Sciatic nerve (tissue), 2 donors: ENCODE results near the gene PTPRH. TPM values are rescaled to one million over a fixed set of nuclear protein-coding genes. Genes with fewer than 3 reads are reported as not detected.

Source experiments
- ATAC-seq: fragments of 200-7000 bp; cut with Tn5 transposase; one replicate; pipeline ENCODE4 v1.9.1; 2020; ENCODE audit warnings: mild to moderate bottlenecking, moderate library complexity
- DNase-seq: peaks from one replicate; pipeline ENCODE4 v3.0.0-alpha.2; 2020; ENCODE audit warnings: low spot score
- intact Hi-C: fragments of 100-400 bp; cut with DNase I; formaldehyde crosslinking; loops from one replicate; pipeline ENCODE4 v1.14.2; 2022
- total RNA-seq: library from RNA; stranded (reverse); fragmentation: NEBNext Ultra II Directional; extraction: Animal tissue kit (Norgen Biotek cat#: 25700); gene quantifications from one replicate; pipeline ENCODE4 v1.2.1, GENCODE V29; 2021
- donor health status: DM: no; HTN: no; CAD: no.
- donor health status: DM: no; HTN: no; CAD: no.

PTPRH gene, protein sequence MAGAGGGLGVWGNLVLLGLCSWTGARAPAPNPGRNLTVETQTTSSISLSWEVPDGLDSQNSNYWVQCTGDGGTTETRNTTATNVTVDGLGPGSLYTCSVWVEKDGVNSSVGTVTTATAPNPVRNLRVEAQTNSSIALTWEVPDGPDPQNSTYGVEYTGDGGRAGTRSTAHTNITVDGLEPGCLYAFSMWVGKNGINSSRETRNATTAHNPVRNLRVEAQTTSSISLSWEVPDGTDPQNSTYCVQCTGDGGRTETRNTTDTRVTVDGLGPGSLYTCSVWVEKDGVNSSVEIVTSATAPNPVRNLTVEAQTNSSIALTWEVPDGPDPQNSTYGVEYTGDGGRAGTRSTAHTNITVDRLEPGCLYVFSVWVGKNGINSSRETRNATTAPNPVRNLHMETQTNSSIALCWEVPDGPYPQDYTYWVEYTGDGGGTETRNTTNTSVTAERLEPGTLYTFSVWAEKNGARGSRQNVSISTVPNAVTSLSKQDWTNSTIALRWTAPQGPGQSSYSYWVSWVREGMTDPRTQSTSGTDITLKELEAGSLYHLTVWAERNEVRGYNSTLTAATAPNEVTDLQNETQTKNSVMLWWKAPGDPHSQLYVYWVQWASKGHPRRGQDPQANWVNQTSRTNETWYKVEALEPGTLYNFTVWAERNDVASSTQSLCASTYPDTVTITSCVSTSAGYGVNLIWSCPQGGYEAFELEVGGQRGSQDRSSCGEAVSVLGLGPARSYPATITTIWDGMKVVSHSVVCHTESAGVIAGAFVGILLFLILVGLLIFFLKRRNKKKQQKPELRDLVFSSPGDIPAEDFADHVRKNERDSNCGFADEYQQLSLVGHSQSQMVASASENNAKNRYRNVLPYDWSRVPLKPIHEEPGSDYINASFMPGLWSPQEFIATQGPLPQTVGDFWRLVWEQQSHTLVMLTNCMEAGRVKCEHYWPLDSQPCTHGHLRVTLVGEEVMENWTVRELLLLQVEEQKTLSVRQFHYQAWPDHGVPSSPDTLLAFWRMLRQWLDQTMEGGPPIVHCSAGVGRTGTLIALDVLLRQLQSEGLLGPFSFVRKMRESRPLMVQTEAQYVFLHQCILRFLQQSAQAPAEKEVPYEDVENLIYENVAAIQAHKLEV
- 1.5 TPM for total RNA-seq

DNA sequence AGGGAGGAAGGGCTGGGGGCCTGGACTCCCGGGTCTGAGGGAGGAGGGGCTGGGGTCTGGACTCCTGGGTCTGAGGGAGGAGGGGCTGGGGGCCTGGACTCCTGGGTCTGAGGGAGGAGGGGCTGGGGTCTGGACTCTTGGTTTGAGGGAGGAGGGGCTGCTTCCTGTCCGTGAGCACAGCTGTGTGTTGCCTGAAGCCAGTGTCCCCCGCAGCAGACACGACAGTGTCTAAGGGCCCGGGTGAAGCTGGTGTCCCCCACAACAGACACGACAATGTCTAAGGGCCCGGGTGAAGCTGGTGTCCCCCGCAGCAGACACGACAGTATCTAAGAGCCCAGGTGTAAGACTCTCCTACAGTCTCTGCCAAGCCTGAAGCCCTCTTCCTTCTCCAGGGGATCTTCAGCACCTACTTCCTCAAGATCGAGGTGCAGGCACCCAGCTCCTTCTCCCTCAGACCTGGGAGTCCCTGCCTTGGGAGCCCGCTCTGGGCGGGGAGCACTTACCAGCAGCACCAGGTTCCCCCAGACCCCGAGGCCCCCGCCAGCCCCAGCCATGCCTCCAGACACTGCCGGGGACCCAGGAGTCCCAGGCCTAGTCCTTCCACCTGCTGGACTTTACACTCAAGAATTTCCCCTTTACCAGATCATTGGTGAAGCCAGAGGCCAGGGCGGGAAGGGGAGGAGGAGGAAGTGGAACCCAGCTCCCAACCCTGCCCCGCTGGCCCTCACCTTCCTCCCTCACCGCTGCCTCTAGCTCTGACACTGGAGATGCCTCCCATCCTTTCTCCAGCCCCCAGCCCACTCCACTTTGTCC lies at the start of gene PTPRH:
Gene PTPRH, minus strand, starts transcription at position 622 of the 813 bp plus-strand sequence. Its CDS starts 68 bp downstream, at position 554.
- intact Hi-C loops: no loop called here
- ATAC-seq: no peak
- no peak for DNase-seq

DNA sequence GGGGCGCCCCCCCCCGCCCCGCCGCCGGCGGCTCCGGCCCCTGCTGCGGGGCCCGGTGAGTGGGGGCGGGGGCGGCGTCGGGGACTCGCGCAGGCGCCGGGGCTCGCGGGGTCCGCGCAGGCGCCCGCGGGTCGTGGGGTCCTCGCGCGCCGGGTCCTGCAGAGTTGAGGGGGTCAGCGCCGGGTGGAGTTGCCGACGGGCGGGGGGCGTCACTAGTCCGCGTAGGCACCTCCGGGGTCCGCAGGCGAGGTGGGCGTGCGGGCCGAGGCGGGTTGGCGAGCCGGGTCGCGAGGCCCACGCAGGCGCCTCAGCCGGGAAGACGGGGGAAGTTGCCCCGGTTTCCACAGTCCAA lies 49.2 kb upstream of the PTPRH start:
- DNase-seq: no peak
- intact Hi-C loops: loop anchor here (1.0 kb wide), 1 partner anchor 14 kb away; no protein-coding TSS in a partner anchor
- no peak for ATAC-seq

DNA sequence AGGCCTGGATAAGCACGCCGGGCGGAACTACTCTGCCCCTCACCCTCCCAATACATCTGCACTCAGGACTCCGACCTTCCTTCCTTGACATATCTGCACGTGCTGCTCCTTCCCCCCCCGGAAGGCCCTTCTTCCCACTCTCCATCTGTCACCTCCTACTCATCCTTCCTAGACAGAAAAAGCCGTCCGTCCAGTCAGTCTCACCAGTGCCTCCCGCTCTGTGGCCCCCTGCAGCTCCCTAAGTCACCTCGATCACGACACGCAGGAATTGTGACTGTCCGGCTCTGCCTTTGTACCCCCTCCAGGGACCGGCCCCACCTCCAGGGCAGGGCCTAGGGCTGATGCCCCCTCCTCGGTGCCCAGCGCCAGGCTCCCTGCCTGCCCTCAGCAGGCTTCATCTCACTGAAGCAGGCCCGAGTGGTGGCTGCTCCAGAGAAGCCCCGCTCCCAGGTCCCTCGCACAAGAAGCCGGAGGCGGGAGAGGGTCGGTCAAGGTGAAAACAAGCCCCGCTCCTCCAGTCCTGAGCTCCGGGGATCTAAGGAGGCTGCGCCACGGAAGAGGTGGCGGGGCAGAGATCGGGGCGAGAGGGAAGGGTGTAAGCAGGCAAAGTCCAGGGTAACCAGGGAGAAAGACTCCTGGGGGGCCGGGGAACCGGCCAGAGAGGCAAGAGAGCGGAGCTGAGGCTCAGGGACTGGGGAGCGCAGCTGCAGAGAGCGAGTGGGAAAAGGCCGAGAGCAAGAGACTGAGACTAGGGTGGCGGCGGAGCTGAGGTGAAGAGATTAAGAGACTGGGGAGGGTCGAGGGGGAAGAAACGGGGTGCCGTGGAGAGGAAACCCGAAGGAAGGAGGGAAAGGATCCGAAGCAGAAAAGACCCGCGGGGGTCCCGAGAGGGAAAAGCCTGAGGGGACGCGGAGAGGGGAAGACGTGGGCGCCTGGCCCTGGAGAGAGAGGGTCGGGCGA lies 48.4 kb upstream of the PTPRH start:
- intact Hi-C loops: loop anchor here (1.0 kb wide), 1 partner anchor 13 kb away; no protein-coding TSS in a partner anchor
- ATAC-seq (no peak), DNase-seq (no peak)

GRCh38 chr19:55256562-55257460 lies 47.5 kb upstream of the PTPRH start:
- DNase-seq (no peak), ATAC-seq (no peak)
- intact Hi-C loops: no loop called here

DNA sequence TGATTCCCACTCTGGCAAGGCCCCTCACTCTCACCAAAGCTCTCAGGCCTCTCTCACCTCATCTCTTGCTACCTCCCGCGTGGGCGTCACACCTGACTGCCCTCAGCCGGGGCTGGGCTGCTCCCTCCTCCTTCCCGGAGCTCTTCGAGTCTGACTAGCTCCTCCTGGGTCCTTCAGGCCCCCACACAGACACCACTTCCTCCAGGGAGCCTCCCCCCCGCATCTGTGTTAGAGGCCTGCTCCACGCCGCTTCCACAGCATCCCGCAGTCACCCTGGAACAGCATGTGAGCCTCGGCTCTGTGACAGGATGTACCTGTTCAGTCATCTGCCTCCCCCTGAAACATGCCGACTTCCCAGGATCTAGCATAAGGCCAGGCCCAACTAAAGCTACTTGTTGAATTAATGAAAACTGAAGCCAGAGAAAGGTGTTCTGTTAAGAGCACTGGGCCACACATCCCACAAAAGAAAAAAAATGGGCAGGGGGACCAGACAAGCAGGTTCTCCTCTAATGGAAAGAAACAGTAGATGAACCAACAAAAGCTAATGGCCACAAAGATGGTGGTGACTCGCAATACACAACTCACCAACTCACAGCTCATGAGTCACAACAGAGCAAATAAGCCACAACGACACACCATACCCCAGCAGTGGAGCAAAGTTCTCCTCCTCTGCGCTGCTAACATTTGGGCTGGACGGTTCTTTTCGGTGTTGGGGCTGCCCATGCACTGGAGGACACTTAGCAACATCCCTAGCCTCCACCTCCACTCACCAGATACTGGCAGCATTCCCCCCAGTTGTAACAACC lies 46.5 kb upstream of the PTPRH start:
- DNase-seq: no peak
- intact Hi-C loops: no loop called here
- ATAC-seq: no peak

- DNase-seq: no peak
- ATAC-seq: no peak
- intact Hi-C loops: no loop called here
Observed at GRCh38 chr19:55254625-55254977, 45.3 kb upstream of the PTPRH start.

- DNase-seq (no peak), ATAC-seq (no peak)
- intact Hi-C loops: no loop called here
Observed at GRCh38 chr19:55253842-55254624, 44.7 kb upstream of the PTPRH start.

DNA sequence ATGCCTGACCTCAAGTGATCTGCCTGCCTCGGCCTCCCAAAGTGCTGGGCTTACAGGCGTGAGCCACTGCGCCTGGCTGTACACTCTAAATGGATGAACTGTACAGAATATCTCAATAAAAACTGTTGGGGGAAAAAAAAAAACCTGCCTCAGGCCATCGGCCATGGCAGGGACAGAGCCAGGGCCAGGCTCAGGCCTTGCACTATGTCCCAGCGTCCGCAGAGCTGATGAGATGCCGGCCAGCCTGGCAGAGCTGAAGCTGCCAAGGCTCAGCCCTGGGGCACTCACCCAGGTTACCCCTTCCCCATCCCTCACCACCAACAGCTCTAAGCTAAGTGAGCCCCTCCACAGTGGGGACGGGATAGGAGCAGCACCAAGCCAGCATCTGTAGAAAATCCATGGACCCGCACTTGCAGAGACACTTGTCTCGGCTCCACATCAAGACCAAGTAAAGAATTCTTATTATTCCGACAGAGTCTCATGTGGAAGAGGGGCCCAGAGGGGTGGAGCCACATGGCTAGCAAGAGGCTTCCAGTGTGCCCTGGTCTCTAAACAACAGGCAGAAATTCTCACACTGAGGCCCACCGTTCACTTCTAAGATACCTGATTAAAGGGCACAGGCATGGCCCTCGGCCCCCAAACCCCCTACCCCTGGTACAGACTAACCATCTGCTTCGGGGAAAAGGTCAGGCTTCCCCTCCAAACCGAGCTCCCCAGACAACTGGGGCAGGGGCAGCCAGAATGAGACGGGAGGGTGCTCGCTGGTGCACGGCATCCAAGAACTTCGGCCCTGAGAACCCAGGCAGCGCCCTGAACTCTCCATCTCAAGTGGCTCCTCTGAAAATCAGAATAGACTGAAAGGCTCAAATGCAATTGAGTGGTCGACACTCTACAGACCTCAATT lies 43.7 kb upstream of the PTPRH start:
- no peak for ATAC-seq
- intact Hi-C loops: no loop called here
- no peak for DNase-seq

DNA sequence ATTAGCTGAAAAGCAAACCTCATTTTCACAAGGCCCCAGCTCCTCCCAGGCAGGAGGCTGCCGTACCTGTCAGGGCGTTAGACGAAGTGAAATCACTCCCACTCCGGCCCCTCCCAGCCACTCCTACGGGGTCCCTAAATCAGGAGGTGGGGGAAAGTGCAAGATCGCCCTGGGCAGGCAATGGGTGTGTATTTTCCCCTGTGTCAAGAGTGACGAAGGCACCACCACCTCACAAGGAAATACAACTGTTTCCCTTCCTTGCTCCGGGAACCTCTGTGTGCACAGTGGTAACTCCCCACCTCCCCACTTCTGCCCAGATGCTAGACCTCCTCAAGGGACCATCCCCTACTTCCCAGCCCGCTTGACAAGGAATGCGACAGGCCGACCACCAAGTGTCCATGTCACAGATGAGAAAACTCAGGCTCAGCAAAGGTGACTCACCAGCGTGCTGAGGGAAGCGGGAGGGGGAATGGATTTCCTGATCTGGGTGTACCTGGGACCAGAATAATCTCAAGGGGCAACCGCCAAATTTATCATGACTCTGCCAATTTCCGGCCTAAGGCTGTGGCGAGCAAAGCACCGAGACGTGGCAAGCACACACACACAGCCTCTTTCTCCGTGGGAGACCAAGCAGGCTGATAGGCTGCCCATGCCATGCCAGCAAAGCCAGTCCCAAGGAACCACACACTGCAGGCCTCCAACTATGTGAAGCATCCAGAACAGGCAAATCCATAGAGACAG lies 42.2 kb upstream of the PTPRH start:
- ATAC-seq (no peak), DNase-seq (no peak)
- intact Hi-C loops: no loop called here

DNA sequence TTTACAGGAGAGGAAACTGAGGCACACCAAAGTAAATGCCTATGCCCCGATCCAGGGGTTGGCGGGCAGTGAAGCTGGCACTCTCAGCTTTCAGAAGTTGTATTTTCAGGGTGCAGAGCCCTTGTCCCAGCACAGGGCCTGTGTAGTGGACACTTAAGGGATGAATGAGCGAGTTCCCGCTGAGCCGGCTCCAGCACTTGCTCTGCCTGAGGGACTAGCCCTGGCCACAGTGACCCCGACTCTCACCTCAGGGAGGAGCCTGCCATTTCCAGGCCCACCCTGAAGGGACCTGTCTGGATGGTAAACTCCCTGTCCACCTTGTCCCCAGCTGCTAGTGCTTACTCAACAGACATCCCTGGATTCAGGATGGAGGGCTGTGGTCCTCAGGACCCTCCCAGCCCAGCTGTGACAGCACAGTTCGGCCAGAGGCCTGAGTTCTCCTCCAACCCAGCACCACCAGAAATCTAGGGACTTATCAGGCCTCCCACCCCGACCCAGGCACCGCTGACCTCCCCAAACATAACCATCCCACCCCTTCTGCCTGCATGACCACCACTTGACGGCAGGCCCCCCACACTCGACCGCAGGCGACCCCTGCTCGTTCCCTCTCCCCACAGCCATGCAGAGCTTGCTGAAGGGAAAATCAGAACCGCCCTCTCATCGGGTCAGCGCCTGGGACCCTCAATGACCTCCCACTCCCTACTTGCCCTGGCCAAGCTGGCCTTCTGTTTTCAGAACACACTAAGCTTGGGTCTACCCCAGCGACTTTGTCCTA lies 41.1 kb upstream of the PTPRH start:
- DNase-seq (no peak), ATAC-seq (no peak)
- intact Hi-C loops: no loop called here

DNA sequence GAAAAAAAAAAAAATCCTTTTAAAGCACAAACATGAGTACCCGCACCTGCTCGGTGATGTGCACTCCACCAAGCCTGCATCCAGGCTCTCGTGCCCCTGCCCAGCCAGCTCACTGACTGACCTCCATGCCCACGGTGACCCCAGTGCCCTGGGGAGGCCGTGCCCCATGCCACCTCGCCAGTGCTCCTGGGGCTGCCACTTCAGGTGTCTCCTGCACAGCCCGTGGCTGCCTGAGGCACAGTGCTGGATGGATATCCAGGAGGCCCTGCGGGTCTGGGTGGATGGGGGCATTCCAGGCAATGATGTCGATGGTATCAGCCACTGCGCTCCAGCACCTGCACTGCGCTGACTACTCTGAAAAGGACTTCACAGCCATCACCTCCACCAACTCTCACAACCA lies 40.5 kb upstream of the PTPRH start:
- intact Hi-C loops: no loop called here
- no peak for DNase-seq
- no peak for ATAC-seq

- ATAC-seq (no peak), DNase-seq (no peak)
- intact Hi-C loops: no loop called here
Observed at GRCh38 chr19:55248704-55249103, 39.4 kb upstream of the PTPRH start.

- intact Hi-C loops: no loop called here
- no peak for DNase-seq
- no peak for ATAC-seq
Observed at GRCh38 chr19:55248166-55248675, 38.9 kb upstream of the PTPRH start.
